Kidney (tissue), 14 donors: ENCODE results near the gene CLEC3B. TPM values are rescaled to one million over a fixed set of nuclear protein-coding genes. Genes with fewer than 3 reads are reported as not detected.

ENCODE experiments used
- DNase-seq, 5 donors: peaks; one replicate each; pipeline ENCODE4 v3.0.0-alpha.2; 2013 to 2020
- FAIRE-seq: peaks from 2 replicates; lab custom pipeline; 2012; peaks lifted over from hg19 to GRCh38; lab: Jason Lieb, UNC
- H3K27ac ChIP-seq, 2 donors: one replicate each; pipeline ENCODE4 v1.7.0; 2013; ENCODE audit warnings: low read depth in 2 of 2, low read length in 2 of 2, inconsistent platforms in 1 of 2
- H3K27me3 ChIP-seq: one replicate; pipeline ENCODE4 v1.7.1; 2013; ENCODE audit warnings: low read length, inconsistent platforms; ENCODE audit not compliant: control insufficient read depth, insufficient read depth
- H3K36me3 ChIP-seq, 3 donors: one replicate each; pipeline versions ENCODE4 v1.7.0 to v1.7.1; 2013; ENCODE audit warnings: low read length in 3 of 3, control low read depth in 1 of 3, inconsistent platforms in 1 of 3; ENCODE audit not compliant: insufficient read depth in 3 of 3, control insufficient read depth in 2 of 3
- H3K4me1 ChIP-seq, 3 donors: one replicate each; pipeline versions ENCODE4 v1.7.0 to v1.7.1; 2013; ENCODE audit warnings: low read length in 3 of 3, inconsistent platforms in 1 of 3, low read depth in 1 of 3; ENCODE audit not compliant: control insufficient read depth in 2 of 3, insufficient read depth in 2 of 3
- H3K4me3 ChIP-seq, 3 donors: one replicate each; pipeline versions ENCODE4 v1.7.0 to v1.8.1; 2013; ENCODE audit warnings: low read length in 3 of 3, control low read depth in 1 of 3, inconsistent platforms in 1 of 3
- H3K9ac ChIP-seq, 3 donors: one replicate each; pipeline versions ENCODE4 v1.7.0 to v1.7.1; 2013; ENCODE audit warnings: low read length in 3 of 3, control low read depth in 1 of 3, inconsistent platforms in 1 of 3
- H3K9me3 ChIP-seq, 3 donors: one replicate each; pipeline versions ENCODE4 v1.7.0 to v1.7.1; 2013; ENCODE audit warnings: low read length in 3 of 3, control low read depth in 1 of 3, inconsistent platforms in 1 of 3; ENCODE audit not compliant: control insufficient read depth in 2 of 3, insufficient read depth in 1 of 3
- intact Hi-C: fragments of 100-400 bp; cut with DNase I; formaldehyde crosslinking; loops from one replicate; pipeline ENCODE4 v1.11.1; 2022
- polyA plus RNA-seq: library from polyadenylated mRNA; stranded (reverse); fragments of 350-450 nt; fragmentation: Illumina TruSeq; extraction: RNeasy Lipid Tissue Mini Kit (QIAGEN cat#74804); gene quantifications from one replicate; pipeline ENCODE4 v1.2.3, GENCODE V29; 2014; ENCODE audit warnings: low read depth, low replicate concordance; ENCODE audit not compliant: insufficient read depth
- total RNA-seq: library from RNA; stranded (reverse); fragmentation: NEBNext Ultra II Directional; extraction: Animal tissue kit (Norgen Biotek cat#: 25700); gene quantifications from one replicate; pipeline ENCODE4 v1.2.1, GENCODE V29; 2021
- TF ChIP-seq, protein P1 (sequence below): IDR thresholded peaks from 3 replicates; pipeline ENCODE4 v1.5.1; 2012; ENCODE audit warnings: mild to moderate bottlenecking, moderate library complexity, borderline replicate concordance; ENCODE audit not compliant: insufficient read depth; ENCODE audit errors: extremely low read depth
- donor health status: control.
- donor health status: control.
- donor health status: control.
- donor health status: control.
- donor health status: control.
- donor health status: DM: yes; HTN: yes; CAD: no.
- donor health status: Normal renal cell carcinoma (clear cell type).

Gene CLEC3B
- total and polyA plus RNA-seq, 2 donors from 2014 or later = 45.3 to 284 TPM

DNA sequence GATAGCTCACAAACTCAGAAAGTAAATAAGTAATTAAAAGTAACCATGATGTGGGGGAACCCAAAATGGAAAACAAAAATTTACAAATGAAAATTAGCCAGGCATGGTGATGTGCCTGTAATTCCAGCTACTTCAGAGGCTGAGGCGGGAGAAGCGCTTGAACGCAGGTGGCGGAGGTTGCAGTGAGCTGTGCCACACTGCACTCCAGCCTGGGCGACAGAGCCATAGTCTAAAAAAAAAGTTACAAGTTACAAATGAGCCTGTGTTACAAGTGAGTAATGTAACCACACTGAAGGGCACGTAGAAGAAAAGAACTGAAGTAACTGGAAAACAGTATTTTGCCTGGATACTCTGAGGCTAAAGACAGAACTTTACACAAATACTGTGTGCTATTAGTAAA lies 38.8 kb upstream of the CLEC3B start:
- Histone ChIP-seq H3K36me3 (peaks cover 0 to 14% (median 13%) of the 10 kb centered on the region in 3 donors), H3K27ac (no peak overlapping the region), H3K4me1 (peaks cover 0 to 9% (median 6%) of the 10 kb centered on the region in 3 donors), H3K4me3 (no peak overlapping the region), H3K9me3 (no peaks in the 10 kb centered on the region), H3K27me3 (no peaks in the 10 kb centered on the region), H3K9ac (no peak overlapping the region)
- DNase-seq = no peak
- intact Hi-C loops = no loop called here
- TF ChIP-seq, protein P1, sequence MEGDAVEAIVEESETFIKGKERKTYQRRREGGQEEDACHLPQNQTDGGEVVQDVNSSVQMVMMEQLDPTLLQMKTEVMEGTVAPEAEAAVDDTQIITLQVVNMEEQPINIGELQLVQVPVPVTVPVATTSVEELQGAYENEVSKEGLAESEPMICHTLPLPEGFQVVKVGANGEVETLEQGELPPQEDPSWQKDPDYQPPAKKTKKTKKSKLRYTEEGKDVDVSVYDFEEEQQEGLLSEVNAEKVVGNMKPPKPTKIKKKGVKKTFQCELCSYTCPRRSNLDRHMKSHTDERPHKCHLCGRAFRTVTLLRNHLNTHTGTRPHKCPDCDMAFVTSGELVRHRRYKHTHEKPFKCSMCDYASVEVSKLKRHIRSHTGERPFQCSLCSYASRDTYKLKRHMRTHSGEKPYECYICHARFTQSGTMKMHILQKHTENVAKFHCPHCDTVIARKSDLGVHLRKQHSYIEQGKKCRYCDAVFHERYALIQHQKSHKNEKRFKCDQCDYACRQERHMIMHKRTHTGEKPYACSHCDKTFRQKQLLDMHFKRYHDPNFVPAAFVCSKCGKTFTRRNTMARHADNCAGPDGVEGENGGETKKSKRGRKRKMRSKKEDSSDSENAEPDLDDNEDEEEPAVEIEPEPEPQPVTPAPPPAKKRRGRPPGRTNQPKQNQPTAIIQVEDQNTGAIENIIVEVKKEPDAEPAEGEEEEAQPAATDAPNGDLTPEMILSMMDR = no peak
- FAIRE-seq = no peak

DNA sequence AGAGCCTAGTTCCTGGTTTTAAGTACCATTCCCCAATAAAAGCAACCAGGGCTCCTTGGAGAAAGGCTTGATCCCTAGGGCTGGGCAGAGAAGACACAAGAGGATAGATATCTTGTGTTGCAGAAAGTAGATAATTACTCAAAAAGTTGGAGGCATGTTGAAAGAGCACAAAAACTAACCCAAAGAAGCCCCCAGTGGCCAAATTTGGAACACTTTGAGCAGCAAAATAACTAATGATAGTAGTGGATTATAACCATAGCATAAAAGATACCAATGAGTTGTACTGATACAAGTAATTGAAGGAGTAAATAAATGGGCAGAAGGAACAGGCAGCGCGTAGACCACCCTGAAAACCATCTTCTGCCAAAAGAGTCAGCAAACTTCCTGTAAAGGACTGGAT lies 38.0 kb upstream of the CLEC3B start:
- Histone ChIP-seq H3K4me3 (no peak overlapping the region), H3K4me1 (peaks cover 0 to 3% (median 3%) of the 10 kb centered on the region in 3 donors), H3K36me3 (peaks cover 0 to 14% (median 13%) of the 10 kb centered on the region in 3 donors), H3K27me3 (no peaks in the 10 kb centered on the region), H3K9ac (no peak overlapping the region), H3K9me3 (no peaks in the 10 kb centered on the region), H3K27ac (no peak overlapping the region)
- intact Hi-C loops = no loop called here
- DNase-seq (no peak), FAIRE-seq (no peak)
- TF ChIP-seq, protein P1 = no peak

DNA sequence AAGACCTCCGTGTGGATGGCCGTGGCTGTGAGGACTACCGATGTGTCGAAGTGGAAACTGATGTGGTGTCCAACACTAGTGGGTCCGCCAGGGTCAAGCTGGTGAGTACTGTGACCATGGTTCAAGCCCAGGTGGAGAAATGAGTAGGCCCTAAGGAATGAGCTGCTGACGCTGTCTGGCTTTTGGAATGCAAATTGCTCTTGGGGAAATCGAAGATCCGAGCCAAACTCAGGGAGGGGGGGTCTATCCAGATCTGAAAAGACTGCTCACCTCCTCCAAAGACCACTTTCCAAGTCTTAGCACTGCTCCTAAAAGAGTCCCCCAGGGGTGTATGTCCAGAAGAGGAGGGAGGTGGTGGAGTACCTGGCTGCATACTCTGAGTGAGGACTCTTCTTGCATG lies 37.0 kb upstream of the CLEC3B start:
- no peak for FAIRE-seq
- DNase-seq = no peak

More for the DNA sequence above, 37.0 kb upstream of the CLEC3B start:
- H3K36me3 ChIP-seq = peaks cover 0 to 14% (median 13%) of the 10 kb centered on the region in 3 donors
- no peak overlapping the region for H3K9ac ChIP-seq
- TF ChIP-seq, protein P1 = no peak
- peaks cover 0 to 6% (median 4%) of the 10 kb centered on the region in 3 donors for H3K4me1 ChIP-seq
- no peaks in the 10 kb centered on the region for H3K27me3 ChIP-seq
- no peak overlapping the region for H3K27ac ChIP-seq
- intact Hi-C loops = no loop called here
- H3K9me3 ChIP-seq = no peaks in the 10 kb centered on the region
- H3K4me3 ChIP-seq = no peak overlapping the region
